KG1 (cell line): ENCODE results near the gene CCR5.
"Not testable (repeated sequence)": the region's sequence is repeated elsewhere in the genome, so short reads cannot be mapped to it uniquely, and the experiment has no call there.

ENCODE experiments used
- DNase-seq: peaks from one replicate; lab custom pipeline; 2025; lab: John Stamatoyannopoulos, UW

CCR5 gene

GRCh38 chr3:46370839-46371518 is at the start of gene CCR5:
Gene CCR5, plus strand, starts transcription at chr3:46370946. Its CDS starts 1,957 bp downstream, at chr3:46372903.
- DNase-seq: peak; percentile 49

- no peak for DNase-seq
Observed at GRCh38 chr3:46321461-46322104, 49.2 kb upstream of the CCR5 start.

- no peak for DNase-seq
Observed at GRCh38 chr3:46324036-46324435, 46.7 kb upstream of the CCR5 start.

- DNase-seq: no peak
Observed at GRCh38 chr3:46325645-46326300, 45.0 kb upstream of the CCR5 start.

- not testable (repeated sequence) for DNase-seq
Observed at GRCh38 chr3:46330676-46331075, 40.1 kb upstream of the CCR5 start.

GRCh38 chr3:46334741-46335478 is 35.8 kb upstream of the CCR5 start:
- no peak for DNase-seq

- no peak for DNase-seq
Observed at GRCh38 chr3:46335541-46335940, 35.2 kb upstream of the CCR5 start.

GRCh38 chr3:46337911-46338310 is 32.8 kb upstream of the CCR5 start:
- DNase-seq: no peak

- DNase-seq: no peak
Observed at GRCh38 chr3:46338840-46339239, 31.9 kb upstream of the CCR5 start.

- no peak for DNase-seq
Observed at GRCh38 chr3:46344476-46344875, 26.3 kb upstream of the CCR5 start.

- DNase-seq: no peak
Observed at GRCh38 chr3:46348823-46349482, 21.8 kb upstream of the CCR5 start.

GRCh38 chr3:46349484-46350261 is 21.1 kb upstream of the CCR5 start:
- peak; percentile 51 for DNase-seq

- no peak for DNase-seq
Observed at GRCh38 chr3:46350262-46350565, 20.5 kb upstream of the CCR5 start.

- no peak for DNase-seq
Observed at GRCh38 chr3:46351646-46352045, 19.1 kb upstream of the CCR5 start.

GRCh38 chr3:46353090-46353489 is 17.7 kb upstream of the CCR5 start:
- DNase-seq: no peak

GRCh38 chr3:46353647-46354410 is 16.9 kb upstream of the CCR5 start, which contains the start of gene CCR2:
Gene CCR2, plus strand, starts transcription at chr3:46354111. Its CDS starts 3,417 bp downstream, at chr3:46357528.
- no peak for DNase-seq

- DNase-seq: no peak
Observed at GRCh38 chr3:46354478-46354877, 16.3 kb upstream of the CCR5 start.

- DNase-seq: no peak
Observed at GRCh38 chr3:46354984-46355383, 15.8 kb upstream of the CCR5 start.

- DNase-seq: no peak
Observed at GRCh38 chr3:46356276-46356675, 14.5 kb upstream of the CCR5 start.

- DNase-seq: no peak
Observed at GRCh38 chr3:46356909-46357308, 13.8 kb upstream of the CCR5 start.

GRCh38 chr3:46358466-46358865 is 12.3 kb upstream of the CCR5 start:
- no peak for DNase-seq
